HEK293 (cell line): ENCODE measurements around the gene COL4A1.

Experiments used
- CTCF ChIA-PET: fragments of 350-600 bp; formaldehyde crosslinking; extraction: SDS; loops from one replicate; lab custom pipeline; 2021; ENCODE audit warnings: antibody characterized with exemption; lab: Yijun Ruan, JAX
- POLR2A ChIA-PET: fragments of 300-600 bp; formaldehyde crosslinking; extraction: SDS; loops from one replicate; lab custom pipeline; 2020; ENCODE audit warnings: antibody characterized with exemption, inconsistent platforms; lab: Yijun Ruan, JAX
- H3K27ac ChIP-seq: fragments of 200-500 bp; sonication (Bioruptor generic); 2 replicates; pipeline ENCODE4 v1.5.1; 2014; ENCODE audit warnings: low read depth, low read length, control low read depth, inconsistent platforms; ENCODE audit errors: extremely low read depth
- H3K36me3 ChIP-seq, 2 experiments: fragments of 200-500 bp in 1 of 2; sonication (Bioruptor generic) in 1 of 2; 1 replicate in 1 of 2; 2 replicates in 1 of 2; pipeline ENCODE4 v1.5.1; 2014 to 2017; ENCODE audit warnings: inconsistent platforms in 2 of 2, low read length in 2 of 2; ENCODE audit not compliant: control insufficient read depth in 2 of 2, insufficient read depth in 1 of 2
- H3K4me1 ChIP-seq: fragments of 200-500 bp; sonication (Bioruptor generic); 2 replicates; pipeline ENCODE4 v1.5.1; 2014; ENCODE audit warnings: mild to moderate bottlenecking, low read length, inconsistent platforms; ENCODE audit not compliant: control insufficient read depth, insufficient read depth
- H3K4me3 ChIP-seq: 2 replicates; pipeline ENCODE4 v1.5.1; 2011; ENCODE audit warnings: low read depth, mild to moderate bottlenecking, control low read depth, low read length, moderate library complexity
- H3K9me3 ChIP-seq: fragments of 200-500 bp; sonication (Bioruptor generic); 2 replicates; pipeline ENCODE4 v1.5.1; 2014; ENCODE audit warnings: low read depth, low read length, inconsistent platforms; ENCODE audit not compliant: control insufficient read depth, insufficient read depth
- KLF16 ChIP-seq: fragments of 450-650 bp; formaldehyde crosslinking; IDR thresholded peaks from 2 replicates; pipeline ENCODE4 v1.5.1; 2017; ENCODE audit warnings: missing biosample characterization, missing genetic modification characterization
- KLF8 ChIP-seq: fragments of 450-650 bp; formaldehyde crosslinking; IDR thresholded peaks from 2 replicates; pipeline ENCODE4 v1.5.1; 2016; ENCODE audit warnings: missing biosample characterization, missing genetic modification characterization
- SP3 ChIP-seq: fragments of 450-650 bp; formaldehyde crosslinking; IDR thresholded peaks from 2 replicates; pipeline ENCODE4 v1.5.1; 2016; ENCODE audit warnings: missing biosample characterization, missing genetic modification characterization
- ZBTB1 ChIP-seq: fragments of 450-650 bp; formaldehyde crosslinking; IDR thresholded peaks from 2 replicates; pipeline ENCODE4 v1.5.1; 2016; ENCODE audit warnings: missing biosample characterization, missing genetic modification characterization
- ZBTB7A ChIP-seq: fragments of 450-650 bp; formaldehyde crosslinking; IDR thresholded peaks from 2 replicates; pipeline ENCODE4 v1.5.1; 2016; ENCODE audit warnings: low read depth, missing biosample characterization, missing genetic modification characterization
- ZNF112 ChIP-seq: fragments of 450-650 bp; formaldehyde crosslinking; IDR thresholded peaks from 2 replicates; pipeline ENCODE4 v1.5.0; 2017; ENCODE audit warnings: missing biosample characterization, missing genetic modification characterization
- ZNF114 ChIP-seq: fragments of 450-650 bp; formaldehyde crosslinking; IDR thresholded peaks from 2 replicates; pipeline ENCODE4 v1.5.0; 2017; ENCODE audit warnings: missing biosample characterization, missing genetic modification characterization
- ZNF302 ChIP-seq: fragments of 450-650 bp; formaldehyde crosslinking; IDR thresholded peaks from 2 replicates; pipeline ENCODE4 v1.5.1; 2016; ENCODE audit warnings: missing biosample characterization, missing genetic modification characterization, low read depth
- ZNF324 ChIP-seq: fragments of 450-650 bp; formaldehyde crosslinking; IDR thresholded peaks from 2 replicates; pipeline ENCODE4 v1.5.1; 2016; ENCODE audit warnings: missing biosample characterization, missing genetic modification characterization
- ZNF341 ChIP-seq: fragments of 450-650 bp; formaldehyde crosslinking; IDR thresholded peaks from 2 replicates; pipeline ENCODE4; 2016; ENCODE audit warnings: low read depth, missing biosample characterization, missing genetic modification characterization
- ZNF366 ChIP-seq: fragments of 450-650 bp; formaldehyde crosslinking; conservative IDR thresholded peaks from 2 replicates; pipeline ENCODE4 v1.5.1; 2016; ENCODE audit warnings: missing biosample characterization, missing genetic modification characterization
- ZNF423 ChIP-seq: fragments of 450-650 bp; formaldehyde crosslinking; IDR thresholded peaks from 2 replicates; pipeline ENCODE4 v1.5.1; 2016; ENCODE audit warnings: missing biosample characterization, missing genetic modification characterization
- ZNF473 ChIP-seq: fragments of 450-650 bp; formaldehyde crosslinking; IDR thresholded peaks from 2 replicates; pipeline ENCODE4 v1.5.1; 2017; ENCODE audit warnings: missing biosample characterization, missing genetic modification characterization
- ZNF530 ChIP-seq: fragments of 450-650 bp; formaldehyde crosslinking; IDR thresholded peaks from 2 replicates; pipeline ENCODE4 v1.5.1; 2016; ENCODE audit warnings: low read depth, missing biosample characterization, missing genetic modification characterization
- ZNF544 ChIP-seq: fragments of 450-650 bp; formaldehyde crosslinking; IDR thresholded peaks from 2 replicates; pipeline ENCODE4 v1.5.0; 2017; ENCODE audit warnings: missing biosample characterization, missing genetic modification characterization
- ZNF549 ChIP-seq: fragments of 450-650 bp; IDR thresholded peaks from 2 replicates; pipeline ENCODE4 v1.5.1; 2018; ENCODE audit warnings: missing biosample characterization, missing genetic modification characterization, mild to moderate bottlenecking, inconsistent platforms, moderate library complexity
- ZNF560 ChIP-seq: fragments of 450-650 bp; formaldehyde crosslinking; IDR thresholded peaks from 2 replicates; pipeline ENCODE4 v1.5.1; 2017; ENCODE audit warnings: missing biosample characterization, missing genetic modification characterization, borderline replicate concordance
- ZNF561 ChIP-seq: fragments of 450-650 bp; IDR thresholded peaks from 2 replicates; pipeline ENCODE4 v1.5.1; 2018; ENCODE audit warnings: missing biosample characterization, missing genetic modification characterization, borderline replicate concordance
- ZNF585B ChIP-seq: fragments of 450-650 bp; formaldehyde crosslinking; IDR thresholded peaks from 2 replicates; pipeline ENCODE4 v1.5.1; 2016; ENCODE audit warnings: missing biosample characterization, missing genetic modification characterization
- ZNF747 ChIP-seq: fragments of 450-650 bp; formaldehyde crosslinking; IDR thresholded peaks from 2 replicates; pipeline ENCODE4 v1.5.1; 2016; ENCODE audit warnings: missing biosample characterization, missing genetic modification characterization
- ZNF830 ChIP-seq: fragments of 450-650 bp; IDR thresholded peaks from 2 replicates; pipeline ENCODE4 v1.5.0; 2018; ENCODE audit warnings: missing biosample characterization, missing genetic modification characterization, low read depth, mild to moderate bottlenecking, moderate library complexity
- ZSCAN16 ChIP-seq: fragments of 450-650 bp; formaldehyde crosslinking; IDR thresholded peaks from 2 replicates; pipeline ENCODE4 v1.5.1; 2016; ENCODE audit warnings: missing biosample characterization, missing genetic modification characterization
- ZXDB ChIP-seq: fragments of 450-650 bp; formaldehyde crosslinking; IDR thresholded peaks from 2 replicates; pipeline ENCODE4 v1.5.1; 2016; ENCODE audit warnings: missing biosample characterization, missing genetic modification characterization
- TF ChIP-seq, protein P1 (sequence below): fragments of 450-650 bp; formaldehyde crosslinking; IDR thresholded peaks from 2 replicates; pipeline ENCODE4 v1.5.1; 2016; ENCODE audit warnings: missing biosample characterization, missing genetic modification characterization
- TF ChIP-seq, protein P2 (sequence below): fragments of 450-650 bp; formaldehyde crosslinking; IDR thresholded peaks from 2 replicates; pipeline ENCODE4 v1.5.1; 2016; ENCODE audit warnings: missing biosample characterization, missing genetic modification characterization
- TF ChIP-seq, protein P3 (sequence below): fragments of 450-650 bp; formaldehyde crosslinking; IDR thresholded peaks from 2 replicates; pipeline ENCODE4 v1.5.1; 2016; ENCODE audit warnings: missing biosample characterization, missing genetic modification characterization
- TF ChIP-seq, protein P4 (sequence below): fragments of 450-650 bp; formaldehyde crosslinking; IDR thresholded peaks from 2 replicates; pipeline ENCODE4 v1.5.1; 2017; ENCODE audit warnings: missing biosample characterization, missing genetic modification characterization

COL4A1 gene

DNA sequence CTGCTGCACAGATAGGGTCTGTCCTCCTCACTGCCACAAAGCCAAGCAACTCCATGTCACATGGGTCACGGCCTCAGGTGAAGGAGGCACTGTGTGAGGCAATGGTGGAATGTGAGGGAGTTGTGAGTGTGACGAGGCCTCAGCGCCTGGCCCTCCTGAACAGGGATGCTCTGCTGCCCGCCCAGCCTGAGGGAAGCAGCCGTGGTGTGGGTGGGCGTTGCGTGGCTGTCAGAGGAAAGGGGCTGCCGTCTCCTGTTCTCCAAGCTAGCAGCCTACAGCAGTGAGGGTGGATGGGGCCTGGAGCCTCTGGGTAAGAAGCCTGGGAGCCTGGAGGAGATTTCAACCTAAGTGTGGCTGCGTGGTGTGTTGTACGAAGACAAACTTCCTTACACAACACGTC lies 125.0 kb downstream of the COL4A1 start (continued):
- TF ChIP-seq ZNF830 (tag by site-specific recombination) (no peak), ZBTB1 (no peak), KLF16 (tag by site-specific recombination) (no peak), ZNF549 (tag by site-specific recombination) (no peak), ZNF473 (tag by site-specific recombination) (no peak), ZNF560 (tag by site-specific recombination) (no peak)
- TF ChIP-seq, protein P1, sequence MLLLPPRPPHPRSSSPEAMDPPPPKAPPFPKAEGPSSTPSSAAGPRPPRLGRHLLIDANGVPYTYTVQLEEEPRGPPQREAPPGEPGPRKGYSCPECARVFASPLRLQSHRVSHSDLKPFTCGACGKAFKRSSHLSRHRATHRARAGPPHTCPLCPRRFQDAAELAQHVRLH (tag by site-specific recombination): no peak
- TF ChIP-seq, protein P2, sequence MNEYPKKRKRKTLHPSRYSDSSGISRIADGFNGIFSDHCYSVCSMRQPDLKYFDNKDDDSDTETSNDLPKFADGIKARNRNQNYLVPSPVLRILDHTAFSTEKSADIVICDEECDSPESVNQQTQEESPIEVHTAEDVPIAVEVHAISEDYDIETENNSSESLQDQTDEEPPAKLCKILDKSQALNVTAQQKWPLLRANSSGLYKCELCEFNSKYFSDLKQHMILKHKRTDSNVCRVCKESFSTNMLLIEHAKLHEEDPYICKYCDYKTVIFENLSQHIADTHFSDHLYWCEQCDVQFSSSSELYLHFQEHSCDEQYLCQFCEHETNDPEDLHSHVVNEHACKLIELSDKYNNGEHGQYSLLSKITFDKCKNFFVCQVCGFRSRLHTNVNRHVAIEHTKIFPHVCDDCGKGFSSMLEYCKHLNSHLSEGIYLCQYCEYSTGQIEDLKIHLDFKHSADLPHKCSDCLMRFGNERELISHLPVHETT (tag by site-specific recombination): no peak

DNA sequence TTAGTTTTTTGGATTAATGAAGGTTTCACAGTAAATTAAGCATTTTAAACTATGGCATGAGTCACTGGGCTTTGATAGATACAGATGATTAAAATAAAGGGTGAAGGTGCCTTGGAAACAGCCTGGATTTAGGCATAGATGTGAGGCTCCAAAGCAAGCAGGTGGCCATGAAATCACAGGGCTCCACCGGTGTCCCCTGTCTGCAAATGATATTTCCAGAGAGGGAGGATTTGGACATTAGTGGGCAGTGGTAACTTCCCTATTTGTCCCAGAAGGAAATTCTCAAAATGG lies 127.2 kb downstream of the COL4A1 start:
- no peak overlapping the region for H3K27ac ChIP-seq
- ChIA-PET CTCF (no interaction called here), POLR2A (no interaction called here)
- TF ChIP-seq ZNF585B (tag by site-specific recombination) (no peak), ZNF544 (no peak), ZNF302 (tag by site-specific recombination) (no peak)
- no peak overlapping the region for H3K4me3 ChIP-seq
- H3K9me3 ChIP-seq: no peaks in the 10 kb centered on the region
- peaks cover 0 to 34% of the 10 kb centered on the region in 2 experiments; a peak in 1 of 3 replicates for H3K36me3 ChIP-seq
- H3K4me1 ChIP-seq: no peaks in the 10 kb centered on the region

DNA sequence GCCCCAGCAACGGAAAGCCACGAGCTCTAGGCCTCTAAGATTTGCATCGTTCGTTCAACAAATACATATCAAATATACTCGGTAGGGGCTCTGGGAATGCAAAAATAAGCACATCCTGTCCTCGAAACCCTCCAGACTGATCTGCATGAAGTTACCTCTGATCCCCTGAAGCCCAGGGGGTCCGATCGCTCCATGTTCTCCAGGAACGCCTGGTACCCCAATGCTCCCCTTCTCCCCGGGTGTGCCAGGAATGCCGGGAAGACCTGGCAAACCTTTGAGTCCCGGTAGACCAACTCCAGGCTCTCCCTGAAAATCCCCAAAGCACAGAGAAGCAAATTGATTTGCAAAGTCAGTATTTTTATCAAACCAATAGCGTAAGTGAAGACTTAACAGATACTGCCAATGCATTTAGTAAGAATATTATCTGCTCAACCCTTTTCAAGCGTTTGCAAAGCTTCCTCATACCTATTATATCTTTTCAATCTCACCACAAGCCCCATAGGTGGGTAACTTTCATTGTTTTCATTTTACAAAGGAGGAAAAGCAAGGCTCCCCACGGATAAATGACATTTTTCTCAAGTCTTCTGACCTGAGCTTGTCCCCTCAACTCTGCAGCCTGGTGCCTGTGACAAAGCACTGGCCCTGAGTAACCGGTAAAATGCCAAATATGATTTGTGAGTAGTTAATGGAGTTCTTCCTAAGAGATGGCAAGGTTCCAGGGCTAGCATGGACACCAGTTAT lies 127.7 kb downstream of the COL4A1 start:
- ChIA-PET CTCF (no interaction called here), POLR2A (no interaction called here)
- H3K4me1 ChIP-seq: no peaks in the 10 kb centered on the region
- H3K9me3 ChIP-seq: no peaks in the 10 kb centered on the region
- H3K4me3 ChIP-seq: no peak overlapping the region
- no peak overlapping the region for H3K27ac ChIP-seq
- H3K36me3 ChIP-seq: peaks cover 0 to 37% of the 10 kb centered on the region in 2 experiments; a peak in 1 of 3 replicates
- TF ChIP-seq KLF8 (tag by site-specific recombination): no peak
- no peak for TF ChIP-seq ZNF324 (tag by site-specific recombination)
- TF ChIP-seq, protein P3, sequence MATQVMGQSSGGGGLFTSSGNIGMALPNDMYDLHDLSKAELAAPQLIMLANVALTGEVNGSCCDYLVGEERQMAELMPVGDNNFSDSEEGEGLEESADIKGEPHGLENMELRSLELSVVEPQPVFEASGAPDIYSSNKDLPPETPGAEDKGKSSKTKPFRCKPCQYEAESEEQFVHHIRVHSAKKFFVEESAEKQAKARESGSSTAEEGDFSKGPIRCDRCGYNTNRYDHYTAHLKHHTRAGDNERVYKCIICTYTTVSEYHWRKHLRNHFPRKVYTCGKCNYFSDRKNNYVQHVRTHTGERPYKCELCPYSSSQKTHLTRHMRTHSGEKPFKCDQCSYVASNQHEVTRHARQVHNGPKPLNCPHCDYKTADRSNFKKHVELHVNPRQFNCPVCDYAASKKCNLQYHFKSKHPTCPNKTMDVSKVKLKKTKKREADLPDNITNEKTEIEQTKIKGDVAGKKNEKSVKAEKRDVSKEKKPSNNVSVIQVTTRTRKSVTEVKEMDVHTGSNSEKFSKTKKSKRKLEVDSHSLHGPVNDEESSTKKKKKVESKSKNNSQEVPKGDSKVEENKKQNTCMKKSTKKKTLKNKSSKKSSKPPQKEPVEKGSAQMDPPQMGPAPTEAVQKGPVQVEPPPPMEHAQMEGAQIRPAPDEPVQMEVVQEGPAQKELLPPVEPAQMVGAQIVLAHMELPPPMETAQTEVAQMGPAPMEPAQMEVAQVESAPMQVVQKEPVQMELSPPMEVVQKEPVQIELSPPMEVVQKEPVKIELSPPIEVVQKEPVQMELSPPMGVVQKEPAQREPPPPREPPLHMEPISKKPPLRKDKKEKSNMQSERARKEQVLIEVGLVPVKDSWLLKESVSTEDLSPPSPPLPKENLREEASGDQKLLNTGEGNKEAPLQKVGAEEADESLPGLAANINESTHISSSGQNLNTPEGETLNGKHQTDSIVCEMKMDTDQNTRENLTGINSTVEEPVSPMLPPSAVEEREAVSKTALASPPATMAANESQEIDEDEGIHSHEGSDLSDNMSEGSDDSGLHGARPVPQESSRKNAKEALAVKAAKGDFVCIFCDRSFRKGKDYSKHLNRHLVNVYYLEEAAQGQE (tag by site-specific recombination): no peak
- no peak for TF ChIP-seq ZNF366 (tag by site-specific recombination)
- no peak for TF ChIP-seq ZNF112
- TF ChIP-seq ZSCAN16 (tag by site-specific recombination): no peak
- TF ChIP-seq ZNF341 (tag by site-specific recombination): no peak
- no peak for TF ChIP-seq ZNF530 (tag by site-specific recombination)
- no peak for TF ChIP-seq ZNF114
- TF ChIP-seq, protein P4, sequence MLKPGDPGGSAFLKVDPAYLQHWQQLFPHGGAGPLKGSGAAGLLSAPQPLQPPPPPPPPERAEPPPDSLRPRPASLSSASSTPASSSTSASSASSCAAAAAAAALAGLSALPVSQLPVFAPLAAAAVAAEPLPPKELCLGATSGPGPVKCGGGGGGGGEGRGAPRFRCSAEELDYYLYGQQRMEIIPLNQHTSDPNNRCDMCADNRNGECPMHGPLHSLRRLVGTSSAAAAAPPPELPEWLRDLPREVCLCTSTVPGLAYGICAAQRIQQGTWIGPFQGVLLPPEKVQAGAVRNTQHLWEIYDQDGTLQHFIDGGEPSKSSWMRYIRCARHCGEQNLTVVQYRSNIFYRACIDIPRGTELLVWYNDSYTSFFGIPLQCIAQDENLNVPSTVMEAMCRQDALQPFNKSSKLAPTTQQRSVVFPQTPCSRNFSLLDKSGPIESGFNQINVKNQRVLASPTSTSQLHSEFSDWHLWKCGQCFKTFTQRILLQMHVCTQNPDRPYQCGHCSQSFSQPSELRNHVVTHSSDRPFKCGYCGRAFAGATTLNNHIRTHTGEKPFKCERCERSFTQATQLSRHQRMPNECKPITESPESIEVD (tag by site-specific recombination): no peak
- TF ChIP-seq SP3 (tag by site-specific recombination): no peak
- TF ChIP-seq ZNF747 (tag by site-specific recombination): no peak
- TF ChIP-seq ZNF423 (tag by site-specific recombination): no peak
- no peak for TF ChIP-seq ZNF544
- no peak for TF ChIP-seq ZXDB
- TF ChIP-seq ZBTB7A (tag by site-specific recombination): no peak
- TF ChIP-seq ZNF561 (tag by site-specific recombination): no peak
